GOT3 (cell line): Measurements from ENCODE around the gene CFAP99.

Experiments used
- DNase-seq: peaks from one replicate; lab custom pipeline; 2025; ENCODE audit warnings: mixed read lengths; lab: John Stamatoyannopoulos, UW

Gene CFAP99

DNA sequence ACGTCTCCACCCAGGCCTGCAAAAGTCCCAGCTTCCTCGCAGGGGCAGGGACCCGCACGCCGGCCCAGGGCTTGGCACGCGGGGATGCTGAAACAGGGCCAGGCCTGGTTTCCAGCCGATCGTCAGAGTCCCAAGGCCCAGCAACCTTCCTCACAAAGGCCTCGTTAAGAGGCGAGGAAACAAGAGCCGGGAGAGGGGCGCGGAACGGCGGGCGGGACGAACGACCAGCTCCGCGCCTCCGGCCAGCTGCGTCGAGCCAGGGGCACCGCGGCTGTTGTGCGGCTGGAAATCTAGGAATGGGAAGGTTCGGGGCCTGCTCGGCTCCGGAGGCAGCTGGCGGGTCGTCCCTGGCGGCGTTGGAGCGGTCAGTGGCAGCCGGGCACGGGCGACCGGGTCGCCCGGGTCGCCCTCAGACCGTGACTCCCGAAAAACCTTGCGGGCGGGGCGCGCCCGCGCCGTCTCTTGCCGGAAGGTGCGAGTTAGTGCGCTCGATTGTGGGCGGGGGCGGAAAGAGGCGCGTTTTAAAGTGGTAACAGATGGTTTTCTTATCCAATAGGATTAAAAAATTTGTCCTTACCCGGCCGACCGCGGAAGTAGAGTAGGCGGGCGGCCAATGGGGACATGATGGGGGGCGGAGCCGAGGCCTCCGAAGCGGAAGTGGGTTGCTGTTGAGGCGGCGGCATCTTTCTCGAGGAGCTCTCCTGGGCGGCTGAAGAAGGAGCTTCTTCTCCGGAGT is 49.9 kb downstream of the CFAP99 start, which contains the start of gene RNF4:
Gene RNF4 (plus strand): TSS at position 651 of the 736 bp plus-strand sequence. CDS start 21,388 bp downstream, outside the sequence.
- DNase-seq = peak; percentile 85

DNA sequence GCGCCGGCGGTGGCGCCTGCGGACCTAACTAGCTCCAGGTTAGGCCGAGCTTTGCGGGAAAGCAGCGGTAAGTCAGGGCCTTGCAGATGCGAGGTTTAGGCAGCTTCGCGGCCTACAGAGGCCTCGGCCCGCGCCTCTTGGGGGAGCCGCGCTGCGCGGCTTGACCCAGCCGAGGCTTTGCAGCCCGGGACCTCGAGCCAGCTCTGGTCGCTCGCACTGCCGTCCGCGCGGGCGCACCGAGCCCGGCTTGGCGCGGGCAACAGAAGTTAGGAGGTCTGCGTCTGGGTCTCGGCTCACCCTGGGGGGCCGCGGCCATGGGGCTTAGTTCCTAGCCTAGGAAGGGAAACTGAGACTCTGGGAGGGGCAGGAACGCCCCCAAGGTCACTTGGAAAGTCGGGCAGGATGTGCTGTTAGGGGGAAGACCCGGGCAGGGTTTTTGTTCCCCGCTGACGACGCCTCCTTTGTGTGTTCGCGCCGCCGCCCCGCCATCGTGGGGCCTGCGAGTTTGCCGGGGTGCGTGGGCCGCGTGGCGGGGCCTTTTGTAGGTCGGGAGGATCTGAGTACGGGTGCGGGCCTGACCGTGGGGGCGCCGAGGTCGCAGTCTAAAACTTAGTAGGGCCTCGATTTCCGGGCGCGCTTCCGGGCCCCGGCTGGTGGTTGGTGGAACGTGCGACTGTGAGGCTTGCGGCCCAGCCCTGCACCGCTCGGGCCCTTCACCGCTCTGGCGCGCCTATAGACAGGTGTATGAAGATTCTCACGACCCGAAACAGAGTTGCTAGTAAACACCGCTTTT is 50.6 kb downstream of the CFAP99 start:
- DNase-seq = no peak

DNA sequence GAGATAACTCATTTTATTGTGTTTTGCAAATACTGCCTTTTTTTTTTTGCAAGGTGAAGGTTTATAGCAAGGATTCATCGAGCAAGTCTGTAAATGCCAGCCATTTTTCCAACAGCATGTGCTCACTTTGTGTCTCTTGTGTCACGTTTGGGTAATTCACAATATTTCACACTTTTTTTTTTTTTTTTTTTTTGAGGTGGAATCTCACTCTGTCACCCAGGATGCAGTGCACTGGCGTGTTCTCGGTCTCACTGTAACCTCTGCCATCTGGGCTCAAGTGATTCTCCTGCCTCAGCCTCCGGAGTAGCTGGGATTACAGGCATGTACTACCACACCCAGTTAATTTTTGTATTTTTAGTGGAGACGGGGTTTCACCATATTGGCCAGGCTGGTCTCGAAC is 52.0 kb downstream of the CFAP99 start:
- DNase-seq = no peak

DNA sequence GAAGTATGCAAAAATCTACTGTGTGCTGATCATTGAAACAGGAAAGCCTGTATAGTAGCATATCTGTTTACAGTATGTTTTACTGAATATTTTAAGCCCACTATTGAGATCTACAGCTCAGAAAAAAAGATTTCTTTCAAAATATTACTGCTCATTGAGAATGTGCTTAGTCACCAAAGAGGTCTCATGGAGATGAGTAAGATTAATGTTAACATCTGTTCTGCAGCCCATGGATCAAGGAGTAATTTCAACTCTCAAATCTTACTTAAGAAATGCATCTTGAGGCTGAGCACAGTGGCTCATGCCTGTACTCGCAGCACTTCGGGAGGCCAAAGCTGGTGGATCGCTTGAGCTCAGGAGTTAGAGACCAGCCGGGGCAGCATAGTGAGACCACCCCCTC is 53.4 kb downstream of the CFAP99 start:
- DNase-seq = no peak

DNA sequence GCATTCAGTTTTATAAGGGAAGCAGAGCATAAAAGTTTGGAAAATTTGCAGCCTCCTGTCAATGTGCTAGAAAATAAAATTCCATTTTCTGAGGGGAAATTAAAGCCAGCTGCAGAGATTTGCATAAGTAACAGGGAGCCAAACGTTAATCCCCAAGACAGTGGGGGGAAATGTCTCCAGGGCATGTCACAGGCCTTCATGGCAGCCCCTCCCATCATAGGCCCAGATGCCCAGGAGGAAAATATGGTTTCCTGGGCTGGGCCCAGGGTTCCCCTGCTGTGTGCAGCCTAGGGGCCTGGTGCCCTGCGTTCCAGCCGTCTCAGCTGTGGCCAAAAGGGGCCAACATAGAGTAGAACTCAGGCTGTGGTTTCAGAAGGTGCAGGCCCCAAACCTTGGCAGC is 59.5 kb downstream of the CFAP99 start:
- no peak for DNase-seq

DNA sequence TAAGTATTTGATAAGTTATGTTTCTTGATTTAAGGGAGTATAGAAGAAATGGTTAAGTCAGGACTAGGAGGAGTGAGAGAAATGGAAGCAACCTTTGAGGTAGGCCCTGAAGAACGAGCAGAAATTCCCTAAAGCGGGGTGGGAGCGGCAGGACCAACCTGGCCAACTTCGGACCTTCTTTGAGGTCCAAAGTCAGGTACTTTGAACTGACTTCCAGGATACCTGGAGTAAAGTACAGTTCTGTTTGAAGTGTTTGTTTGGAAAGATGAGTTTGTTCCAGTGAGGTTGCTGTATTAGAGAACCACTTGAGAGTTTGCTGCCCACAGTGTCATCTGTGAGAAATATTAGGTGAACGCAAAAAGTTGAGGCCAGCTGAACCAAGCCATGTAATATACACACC is 61.9 kb downstream of the CFAP99 start:
- no peak for DNase-seq

DNA sequence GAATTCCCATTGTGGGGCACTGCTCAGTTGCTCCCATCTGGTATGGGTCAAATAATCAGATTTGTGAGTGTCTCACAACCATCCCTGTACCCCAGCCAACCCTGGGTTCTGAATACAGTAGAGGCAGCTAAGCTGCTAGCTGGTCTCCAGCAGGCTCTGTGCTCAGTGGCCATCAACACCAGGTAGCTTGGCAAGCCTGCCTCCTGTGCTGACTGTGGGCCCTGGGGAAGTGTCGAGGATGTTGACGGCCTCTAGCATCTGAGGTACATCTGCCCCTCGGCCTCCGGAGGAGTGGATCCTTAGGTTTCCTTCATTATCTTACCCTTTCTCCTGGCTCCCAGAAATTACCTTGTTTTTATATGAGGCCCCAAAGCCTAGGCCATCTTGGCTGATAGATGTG is 63.4 kb downstream of the CFAP99 start:
- no peak for DNase-seq

DNA sequence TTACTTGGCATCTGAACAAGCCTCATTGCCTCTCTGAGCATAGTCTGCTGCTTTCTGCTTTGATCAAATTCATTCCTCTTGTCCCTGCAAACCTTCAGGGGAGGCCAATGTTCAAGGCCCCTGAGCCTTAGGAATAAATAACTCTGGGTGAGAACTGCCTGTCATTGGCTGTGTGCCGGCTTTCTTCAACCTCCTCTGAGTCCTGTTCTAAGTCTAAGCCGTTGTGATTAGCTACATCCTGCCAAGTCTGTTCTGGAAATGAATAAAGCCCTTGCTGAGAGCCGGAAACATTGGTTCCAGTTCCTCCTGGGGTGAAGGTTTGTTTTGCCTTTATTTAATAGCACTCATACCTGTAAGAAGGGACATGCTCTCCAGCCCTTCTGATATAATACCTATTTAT is 63.9 kb downstream of the CFAP99 start:
- no peak for DNase-seq

DNA sequence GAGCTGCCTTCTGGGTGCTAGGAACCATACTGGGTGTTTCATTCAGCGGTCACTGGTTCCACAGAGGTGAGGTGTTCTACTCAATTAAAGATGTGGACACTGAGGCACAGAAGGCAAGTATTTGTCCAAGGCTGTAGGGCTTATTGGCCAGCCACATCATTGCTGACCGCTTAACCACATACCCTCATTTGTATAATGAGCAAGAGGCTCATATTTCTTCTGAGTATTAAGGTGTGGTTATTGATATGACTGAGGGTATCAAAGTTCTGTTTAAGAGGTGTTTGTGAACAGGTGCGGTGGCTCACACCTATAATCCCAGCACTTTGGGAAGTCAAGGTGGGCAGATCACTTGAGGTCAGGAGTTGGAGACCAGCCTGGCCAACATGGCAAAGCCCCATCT is 64.5 kb downstream of the CFAP99 start:
- no peak for DNase-seq

DNA sequence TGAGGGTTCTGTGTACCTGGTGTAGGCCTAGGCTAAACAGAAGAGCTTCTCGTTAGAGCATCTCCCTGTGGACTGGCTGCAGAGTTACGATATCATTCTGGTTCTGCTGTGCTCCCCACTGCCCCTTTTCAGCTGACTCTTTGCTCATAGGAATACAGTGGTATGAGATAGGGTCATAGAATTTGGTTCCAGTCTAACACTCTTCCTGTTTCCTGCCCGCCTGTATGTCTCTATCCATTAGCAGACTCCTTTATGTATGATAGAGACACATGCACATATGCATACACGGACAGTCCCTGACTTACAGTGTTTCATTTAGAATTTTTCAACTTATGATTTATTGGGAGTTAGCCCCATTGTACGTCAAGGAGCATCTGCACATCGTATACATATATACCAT is 65.4 kb downstream of the CFAP99 start:
- no peak for DNase-seq

DNA sequence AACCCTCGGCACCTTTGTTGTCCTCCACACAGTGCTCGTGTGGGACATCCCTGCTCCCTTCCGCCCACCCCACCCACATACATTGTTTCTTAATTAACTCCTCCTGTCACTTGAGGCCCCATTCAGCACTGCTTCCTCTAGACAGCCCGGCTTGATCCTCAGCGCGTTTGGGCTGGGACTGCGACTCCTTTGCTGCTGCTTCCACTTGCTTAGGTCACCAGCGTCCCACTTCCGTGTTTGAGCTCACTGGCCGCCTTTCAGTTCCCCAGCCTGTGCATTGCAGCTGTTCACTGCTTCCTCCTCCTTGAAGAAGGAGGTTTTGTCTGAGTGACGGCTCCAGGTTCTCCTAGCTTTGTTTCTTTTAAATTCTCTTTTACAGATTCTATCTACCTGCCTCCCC is 66.2 kb downstream of the CFAP99 start:
- DNase-seq = no peak

DNA sequence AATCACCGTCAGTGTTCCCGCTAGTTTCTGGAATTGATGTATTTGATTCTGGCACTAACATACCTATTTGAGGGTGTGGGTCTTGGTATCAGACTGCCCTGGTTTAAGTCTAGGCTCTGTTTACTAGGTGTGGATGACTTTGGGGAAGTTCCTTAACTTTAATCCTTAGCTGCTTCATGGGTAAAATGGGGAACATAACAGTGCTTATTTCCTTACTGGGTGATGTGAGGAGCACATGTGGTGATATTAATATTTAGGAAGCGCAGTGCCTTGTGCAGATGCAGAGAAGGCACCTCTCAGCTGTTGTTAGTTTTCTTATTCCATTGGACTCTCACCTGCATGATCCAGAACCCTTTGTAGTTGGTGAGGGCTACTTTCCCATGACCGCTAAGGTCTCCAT is 67.2 kb downstream of the CFAP99 start:
- no peak for DNase-seq

DNA sequence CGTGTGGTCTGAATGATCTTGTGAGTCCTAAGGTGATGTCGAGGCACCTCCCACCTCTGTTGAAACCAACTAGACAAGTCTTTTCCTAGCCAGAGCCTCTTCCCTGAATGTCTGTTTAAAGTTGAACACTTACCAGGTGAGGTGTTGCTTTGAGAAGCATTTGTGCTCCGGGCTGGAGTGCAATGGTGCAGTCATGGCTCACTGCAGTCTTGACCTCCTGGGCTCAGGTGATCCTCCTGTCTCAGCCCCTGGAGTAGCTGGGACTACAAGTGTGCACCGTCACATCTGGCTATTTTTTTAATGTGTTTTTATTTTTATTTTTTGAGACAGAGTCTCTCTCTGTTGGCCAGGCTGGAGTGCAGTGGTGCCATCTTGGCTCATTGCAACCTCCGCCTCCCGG is 68.2 kb downstream of the CFAP99 start:
- DNase-seq = no peak

DNA sequence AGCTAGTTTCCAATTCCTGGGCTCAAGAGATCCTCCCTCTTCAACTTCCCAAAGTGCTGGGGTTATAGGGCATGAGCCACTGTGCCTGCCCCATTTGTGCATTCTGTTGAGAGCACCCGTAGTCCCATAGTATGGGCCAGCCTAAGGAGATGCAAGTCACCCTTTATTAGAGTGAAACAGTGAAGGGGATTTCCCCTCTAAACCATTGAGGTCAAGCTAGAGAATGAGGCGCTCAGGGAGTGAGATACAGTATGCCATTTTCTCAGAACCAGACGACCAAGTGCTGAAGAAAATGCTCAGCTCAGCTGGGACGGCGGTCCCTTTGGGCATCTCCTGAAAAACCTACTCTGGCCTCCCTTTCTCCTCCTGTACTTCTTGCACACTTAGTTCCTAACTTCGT is 68.9 kb downstream of the CFAP99 start:
- no peak for DNase-seq

DNA sequence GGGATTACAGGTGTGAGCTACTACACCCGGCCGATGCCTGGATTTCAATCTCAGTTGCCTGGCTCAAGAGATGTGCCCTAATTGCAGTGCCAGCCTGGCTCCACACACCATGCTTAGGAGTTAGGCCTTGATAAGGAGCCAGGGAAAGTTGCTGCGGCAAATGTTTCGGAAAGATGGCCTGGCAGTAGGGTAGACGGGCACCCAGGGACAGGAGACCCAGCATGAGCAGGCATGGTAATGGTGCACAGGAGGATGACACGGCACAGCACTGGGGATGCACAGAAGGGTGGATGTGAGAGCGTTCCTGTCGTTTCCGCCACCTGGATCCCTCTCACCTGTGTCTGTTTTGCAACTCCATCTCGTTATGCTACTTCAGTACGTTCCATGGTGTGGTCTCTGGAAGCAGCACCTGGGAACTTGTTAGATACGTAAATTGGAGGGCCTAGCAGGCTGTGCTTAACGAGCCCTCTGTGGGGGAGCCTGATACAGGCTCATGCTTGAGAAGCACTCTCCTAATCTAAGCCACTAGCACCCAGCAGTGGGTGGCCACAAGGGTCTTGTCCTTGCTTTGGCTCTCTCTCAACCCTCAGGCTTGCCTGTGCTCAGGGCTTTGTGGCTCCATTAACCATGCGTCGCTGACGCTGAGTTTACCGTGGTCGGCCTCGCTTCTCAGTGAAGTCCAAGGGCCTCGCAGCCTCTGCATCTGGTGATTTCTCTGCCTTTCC is 70.5 kb downstream of the CFAP99 start:
- no peak for DNase-seq

DNA sequence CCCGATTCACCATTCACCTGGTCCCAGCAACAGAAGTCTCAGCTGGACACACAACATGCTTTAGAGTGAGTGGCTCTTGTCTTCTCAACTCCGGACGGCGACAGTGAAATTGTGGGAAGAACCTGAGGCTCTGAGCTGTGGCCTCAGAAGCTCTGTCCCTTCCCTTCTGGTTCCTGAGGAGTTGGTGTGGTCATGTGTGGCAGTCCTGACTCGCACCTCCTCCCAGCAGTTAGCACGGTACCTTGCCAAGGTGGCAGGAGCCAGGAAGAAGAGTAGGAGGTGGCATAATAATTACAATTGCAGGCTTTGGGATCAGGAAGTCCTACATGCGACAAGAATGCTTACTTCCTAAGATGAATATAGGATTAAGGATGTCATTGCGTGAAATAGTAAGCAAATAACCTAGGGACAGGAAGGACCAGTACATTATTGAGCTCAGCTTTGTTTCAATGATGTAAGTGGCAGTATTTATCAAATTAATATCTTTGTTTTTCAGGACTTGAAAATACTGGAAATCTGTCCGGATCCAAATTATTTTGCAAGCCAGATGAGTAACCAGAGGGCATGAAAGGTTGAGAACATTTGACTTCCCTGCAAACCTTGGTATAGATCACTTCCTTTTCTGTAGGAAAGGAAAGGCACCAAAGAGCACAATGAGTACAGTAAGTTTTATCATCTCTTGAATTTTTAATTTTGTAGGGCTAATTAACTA is 71.2 kb downstream of the CFAP99 start:
- no peak for DNase-seq

DNA sequence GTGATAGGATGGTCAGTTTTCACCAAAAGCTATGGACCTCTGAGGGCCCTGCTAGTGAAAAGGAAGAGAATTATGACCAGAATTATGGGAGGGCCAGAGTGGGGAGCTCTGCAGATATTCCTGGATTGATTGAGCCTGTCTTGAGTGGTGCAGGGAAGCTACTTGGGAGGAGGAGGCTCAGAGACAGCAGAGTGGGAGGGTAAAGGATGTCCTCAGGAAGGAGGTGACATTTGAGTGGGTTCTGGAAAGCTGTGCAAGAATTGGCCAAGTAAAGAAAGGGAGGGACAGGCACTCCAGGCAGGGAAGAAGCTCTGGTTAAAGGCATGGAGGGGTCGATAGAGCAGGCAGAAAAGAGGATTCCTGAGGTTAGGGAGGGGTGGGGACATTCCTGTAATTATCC is 74.2 kb downstream of the CFAP99 start:
- DNase-seq = no peak

DNA sequence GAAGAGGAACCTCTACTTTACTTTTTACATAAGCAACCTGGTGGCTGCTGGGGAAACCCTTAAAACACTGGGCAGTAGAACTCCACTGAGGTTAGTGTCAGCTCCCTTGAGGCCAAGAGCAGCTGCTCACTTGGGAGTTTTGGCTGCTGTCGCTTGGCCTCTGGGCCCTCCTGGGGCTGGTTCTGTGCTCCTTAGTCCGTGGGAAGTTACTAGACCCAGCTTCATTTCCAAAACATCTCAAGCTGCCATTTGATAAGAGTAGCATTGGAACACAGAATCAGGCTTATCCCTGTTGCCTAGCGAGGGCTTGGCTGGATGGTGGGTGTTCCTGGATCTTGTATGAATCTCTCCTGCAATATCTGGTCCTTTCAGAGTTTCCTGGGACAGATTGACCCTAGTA is 76.2 kb downstream of the CFAP99 start:
- DNase-seq = no peak

DNA sequence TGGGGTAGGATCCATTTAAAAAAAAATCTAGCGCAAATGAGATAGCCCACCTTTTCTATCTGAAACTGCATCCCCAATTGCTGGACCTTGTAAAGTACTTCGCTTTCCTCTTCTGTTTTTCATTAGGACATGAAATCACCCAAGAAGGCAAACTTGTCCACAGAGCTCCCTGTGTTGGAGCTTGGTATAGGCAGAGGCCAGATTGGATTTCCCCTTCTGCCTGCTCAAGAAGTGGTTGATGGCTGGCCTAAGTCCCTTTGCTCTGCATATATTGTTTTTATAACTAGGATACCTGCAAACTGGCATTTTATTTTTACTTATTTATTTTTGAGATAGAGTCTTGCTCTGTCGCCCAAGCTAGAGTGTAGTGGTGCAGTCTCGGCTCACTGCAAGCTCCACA is 78.6 kb downstream of the CFAP99 start:
- no peak for DNase-seq

DNA sequence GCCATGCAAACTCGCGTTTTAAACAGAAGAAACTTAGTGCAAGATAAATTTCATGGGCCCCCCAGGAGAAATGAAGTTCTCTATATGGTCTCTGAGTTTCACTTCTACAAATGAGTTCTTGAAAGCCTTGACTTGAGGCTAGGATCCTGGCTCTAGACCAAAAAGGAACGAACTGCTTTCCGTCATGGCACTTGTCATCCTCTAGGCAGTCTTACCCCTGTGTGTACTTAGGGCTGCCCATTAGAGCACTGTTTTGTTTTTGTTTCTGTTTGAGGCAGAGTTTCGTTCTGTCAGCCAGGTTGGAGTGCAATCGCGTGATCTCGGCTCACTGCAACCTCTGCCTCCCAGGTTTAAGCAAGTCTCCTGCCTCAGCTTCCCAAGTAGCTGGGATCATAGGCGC is 79.2 kb downstream of the CFAP99 start:
- DNase-seq = no peak

DNA sequence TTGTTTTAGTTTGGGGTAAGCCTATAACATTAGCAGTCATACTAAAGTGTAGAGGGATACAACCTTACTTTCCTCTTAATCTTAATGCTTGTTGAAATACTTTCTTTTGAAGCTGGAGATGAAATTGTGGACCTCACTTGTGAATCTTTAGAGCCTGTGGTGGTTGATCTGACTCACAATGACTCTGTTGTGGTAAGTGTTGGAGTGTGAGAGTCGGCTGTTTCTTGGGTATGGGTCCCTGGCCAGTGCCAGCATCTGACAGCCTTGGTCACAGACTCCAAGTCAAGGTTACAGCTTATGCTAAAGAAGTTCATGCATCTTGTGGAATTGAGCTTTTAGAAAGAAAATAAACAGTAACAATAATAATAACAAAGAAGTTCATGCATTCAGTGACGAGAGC is 81.8 kb downstream of the CFAP99 start:
- no peak for DNase-seq

DNA sequence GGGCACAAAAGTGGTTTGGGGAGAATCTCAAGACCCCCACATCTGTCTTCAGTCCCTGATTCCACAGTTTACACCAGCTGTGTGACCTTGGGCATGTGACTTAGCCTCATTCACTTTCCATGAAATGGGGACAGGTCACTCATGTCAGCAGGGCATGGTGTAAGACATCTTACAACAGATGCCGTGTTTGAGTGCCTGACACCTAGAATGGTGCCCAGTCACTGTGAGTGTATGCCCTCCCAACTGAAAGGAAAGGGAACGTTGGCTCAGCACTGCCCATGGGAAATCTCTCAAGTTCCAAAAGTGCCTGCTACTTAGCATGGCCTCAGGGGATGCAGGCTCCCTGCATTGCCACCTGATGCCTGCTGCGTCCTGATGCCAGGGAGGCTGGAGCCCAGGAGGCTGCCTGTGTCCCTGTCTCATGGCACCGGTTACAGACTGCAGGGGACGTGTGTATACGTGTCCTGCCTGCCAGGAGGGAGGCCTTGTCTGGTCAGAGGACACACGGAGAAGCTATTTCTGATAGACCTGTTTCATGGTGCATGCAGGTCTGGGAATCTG is 82.4 kb downstream of the CFAP99 start:
- no peak for DNase-seq
